Spleen (tissue), 11 donors: ENCODE data around the gene SNRPA1. TPM values are rescaled to one million over a fixed set of nuclear protein-coding genes. Genes with fewer than 3 reads are reported as not detected.

Experiments used
- DNase-seq: peaks from one replicate; pipeline ENCODE4 v3.0.0-alpha.2; 2020
- H3K27ac ChIP-seq, 8 donors: fragments of 200-600 bp; sonication (generic) in 7 of 8; 1 replicate in 4 of 8; 2 replicates in 4 of 8; pipeline versions ENCODE4 v1.5.0 to v1.8.0; 2016 to 2021; ENCODE audit warnings: inconsistent platforms in 4 of 8, mild to moderate bottlenecking in 4 of 8, moderate library complexity in 1 of 8
- H3K27me3 ChIP-seq, 7 donors: fragments of 200-600 bp; sonication (generic) in 6 of 7; replicated peaks in 1 of 7; 1 replicate in 4 of 7; 2 replicates in 3 of 7; pipeline versions ENCODE4 v1.5.0 to v1.8.0; 2016 to 2021; ENCODE audit warnings: inconsistent platforms in 3 of 7, mild to moderate bottlenecking in 1 of 7
- H3K36me3 ChIP-seq, 6 donors: fragments of 200-600 bp; sonication (generic) in 5 of 6; 1 replicate in 4 of 6; 2 replicates in 2 of 6; pipeline versions ENCODE4 v1.5.0 to v1.8.0; 2016 to 2021; ENCODE audit warnings: inconsistent platforms in 2 of 6
- H3K4me1 ChIP-seq, 6 donors: fragments of 200-600 bp; sonication (generic) in 5 of 6; 1 replicate in 3 of 6; 2 replicates in 3 of 6; pipeline versions ENCODE4 v1.5.0 to v1.8.0; 2016 to 2021; ENCODE audit warnings: inconsistent platforms in 3 of 6
- H3K4me3 ChIP-seq, 8 donors: fragments of 200-600 bp; sonication (generic) in 7 of 8; 1 replicate in 4 of 8; 2 replicates in 4 of 8; pipeline versions ENCODE4 v1.5.0 to v1.8.0; 2016 to 2021; ENCODE audit warnings: inconsistent platforms in 4 of 8, mild to moderate bottlenecking in 4 of 8, moderate library complexity in 2 of 8
- H3K9me3 ChIP-seq, 8 donors: fragments of 200-600 bp; sonication (generic) in 7 of 8; 1 replicate in 4 of 8; 2 replicates in 4 of 8; pipeline versions ENCODE4 v1.5.0 to v1.8.0; 2016 to 2021; ENCODE audit warnings: inconsistent platforms in 4 of 8
- CTCF ChIP-seq, 11 experiments: fragments of 200-600 bp in 7 of 11; fragments of 450-650 bp in 4 of 11; sonication (generic) in 4 of 11; IDR thresholded peaks in 8 of 11; conservative IDR thresholded peaks in 3 of 11; 1 replicate in 7 of 11; 2 replicates in 4 of 11; pipeline versions ENCODE4 v1.4.0 to v1.8.0; 2016 to 2021; ENCODE audit warnings: antibody characterized with exemption in 11 of 11, inconsistent platforms in 4 of 11, mild to moderate bottlenecking in 1 of 11
- POLR2A ChIP-seq, 3 donors: fragments of 450-650 bp; IDR thresholded peaks; one replicate each; pipeline ENCODE4 v1.5.1; 2017; ENCODE audit warnings: antibody characterized with exemption in 3 of 3, mild to moderate bottlenecking in 1 of 3
- POLR2AphosphoS5 ChIP-seq, 3 donors: sonication (generic); formaldehyde crosslinking; IDR thresholded peaks; one replicate each; pipeline ENCODE4 v1.5.1; 2017; ENCODE audit warnings: antibody characterized with exemption in 3 of 3
- WGBS, 5 donors: extraction: QIAGEN DNeasy Blood & Tissue Kit in 3 of 5; methylation state at CpG; one replicate each; pipeline versions ENCODE4 v1.1.5 to v1.1.7; 2013 to 2018; 5-methylcytosine and 5-hydroxymethylcytosine counted together
- intact Hi-C: fragments of 100-400 bp; cut with DNase I; formaldehyde crosslinking; loops from one replicate; pipeline ENCODE4 v1.15.0; 2023; ENCODE audit warnings: low total_unique reads
- polyA plus RNA-seq, 3 donors: library from polyadenylated mRNA; stranded (reverse); fragments of 200-250 nt; gene quantifications; one replicate each; pipeline ENCODE4 v1.2.1, GENCODE V29; 2013
- total RNA-seq, 7 donors: library from RNA; depleted of rRNA in 3 of 7; stranded (reverse); fragments of >200 nt in 3 of 7; fragmentation: NEBNext Ultra II Directional in 4 of 7; extraction: Animal tissue kit (Norgen Biotek cat#: 25700) in 4 of 7; gene quantifications; one replicate each; pipeline versions ENCODE4 v1.1.0 to v1.2.1, GENCODE V29; 2016 to 2021
- donor health status: healthy with polysubstance abuse.
- donor health status: DM: no; HTN: no; CAD: no; lungs with moderate emphysema.
- donor health status: DM: no; HTN: no; CAD: no.
- donor health status: Bipolar disorder and iron deficiency.
- donor health status: healthy.
- donor health status: DM: no; HTN: no; CAD: no.
- donor health status: DM: yes; HTN: yes; CAD: no.

Gene SNRPA1
- total and polyA plus RNA-seq, 10 donors: 56.2 to 85.4 (median 74.6) TPM

DNA sequence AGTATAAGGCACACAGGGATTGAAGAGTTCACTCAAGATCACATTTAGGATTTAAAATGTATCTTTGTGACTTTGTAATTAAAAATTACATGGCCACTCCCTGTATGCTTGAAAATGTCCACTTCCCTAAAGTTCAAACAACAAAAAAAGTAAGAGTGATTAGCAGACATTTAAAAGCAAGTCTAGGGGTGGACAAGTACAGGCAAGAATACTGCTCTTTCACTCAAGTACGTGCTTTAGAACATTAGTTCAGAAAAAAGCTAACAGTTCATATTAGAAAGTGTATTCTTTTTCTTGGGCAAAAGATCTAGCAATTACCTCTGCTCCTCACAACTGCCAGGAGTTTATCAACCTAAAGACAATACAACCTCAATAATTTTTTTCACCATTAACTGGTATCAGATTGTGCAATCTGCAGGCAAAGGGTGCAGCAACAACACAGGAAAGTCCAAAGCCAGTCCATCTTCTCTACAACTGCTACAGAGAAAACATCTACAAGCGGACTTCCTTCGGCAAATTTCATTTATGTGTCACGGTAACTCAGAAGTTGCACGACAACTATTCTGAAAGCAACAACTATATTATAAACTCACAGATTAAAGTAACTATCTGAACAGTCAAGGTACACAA lies 61.3 kb downstream of the SNRPA1 start:
- DNase-seq: no peak
- Histone ChIP-seq H3K4me1 (peaks cover 3 to 94% (median 40%) of the 10 kb centered on the region in 6 donors), H3K27me3 (no peaks in the 10 kb centered on the region), H3K36me3 (peaks cover 0 to 59% (median 28%) of the 10 kb centered on the region in 6 donors), H3K4me3 (no peak overlapping the region), H3K9me3 (peaks cover 0 to 10% (median 7%) of the 10 kb centered on the region in 8 donors), H3K27ac (peak overlapping the region in 1 of 8 donors; percentile 18)
- WGBS, 5 donors: 70 to 93% (median 85%) methylated on average over 5 of the region's 5 CpGs
- TF ChIP-seq POLR2AphosphoS5 (IDR thresholded peaks at IDR 0.05): no peak
- no peak for TF ChIP-seq CTCF (IDR thresholded peaks at IDR 0.05 in 8 of 11, conservative IDR thresholded peaks at IDR 0.05 in 3 of 11)
- no peak for TF ChIP-seq POLR2A (IDR thresholded peaks at IDR 0.05)
- intact Hi-C loops: loop anchor here (10.0 kb wide), 1 partner anchor 49 kb away; no protein-coding TSS in a partner anchor

DNA sequence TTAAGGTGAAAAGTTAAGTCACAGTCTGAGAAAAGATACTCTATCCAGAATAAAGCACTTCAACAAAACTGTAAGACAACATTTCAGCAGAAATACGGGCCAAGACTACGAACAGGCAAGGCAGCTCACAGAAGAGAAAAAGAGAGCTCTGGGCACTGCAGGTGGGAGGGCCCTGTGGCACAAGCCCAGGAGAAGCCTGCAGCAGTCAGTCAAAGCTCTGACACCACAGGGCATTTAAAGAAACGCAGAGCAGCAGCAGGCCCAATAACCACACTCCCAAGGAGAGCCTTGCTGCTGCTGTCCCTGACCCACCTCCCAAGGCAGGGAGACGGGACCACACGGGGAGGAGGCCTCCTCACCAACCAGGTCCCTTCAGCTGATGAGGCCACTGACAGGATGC lies 62.4 kb downstream of the SNRPA1 start:
- Histone ChIP-seq H3K36me3 (peaks cover 0 to 66% (median 28%) of the 10 kb centered on the region in 6 donors), H3K27me3 (no peaks in the 10 kb centered on the region), H3K27ac (peak overlapping the region in 1 of 8 donors; percentile 26), H3K4me3 (no peak overlapping the region), H3K9me3 (peaks cover 3 to 21% (median 18%) of the 10 kb centered on the region in 8 donors), H3K4me1 (peaks cover under 1 to 85% (median 31%) of the 10 kb centered on the region in 6 donors)
- WGBS, 5 donors: 67 to 85% (median 79%) methylated on average over 3 to 5 of the region's 5 CpGs
- TF ChIP-seq CTCF (IDR thresholded peaks at IDR 0.05 in 8 of 11, conservative IDR thresholded peaks at IDR 0.05 in 3 of 11) (no peak), POLR2A (IDR thresholded peaks at IDR 0.05) (no peak), POLR2AphosphoS5 (IDR thresholded peaks at IDR 0.05) (no peak)
- intact Hi-C loops: loop anchor here (10.0 kb wide), 1 partner anchor 48 kb away; no protein-coding TSS in a partner anchor
- DNase-seq: no peak

Other genes starting within 250 kb of the SNRPA1 start
- gene CHSY1, start 43.2 kb downstream of the SNRPA1 start, total RNA-seq: 10 to 100 TPM; 50.2 to 99.5 (median 55.9) TPM
- 1 to 10 TPM; 6.8 to 9.2 (median 8.3) TPM for gene CHSY1, start 43.2 kb downstream of the SNRPA1 start, polyA plus RNA-seq
- 100 to 1,000 TPM in 1 of 7 donors, 10 to 100 TPM in 6; 47.3 to 109 (median 63.8) TPM for gene SELENOS, start 17.8 kb downstream of the SNRPA1 start, total RNA-seq
- gene SELENOS, start 17.8 kb downstream of the SNRPA1 start, polyA plus RNA-seq: 10 to 100 TPM; 25.7 to 41.1 (median 39.7) TPM
- gene PCSK6, start 194.5 kb upstream of the SNRPA1 start, total RNA-seq: 100 to 1,000 TPM; 167 to 403 (median 304) TPM
- 10 to 100 TPM in 2 of 3 donors, 1 to 10 TPM in 1; 10.0 to 39.8 (median 21.7) TPM for gene PCSK6, start 194.5 kb upstream of the SNRPA1 start, polyA plus RNA-seq